Ammon's horn (tissue), 1 donor: ENCODE measurements around the gene LHFPL2.
A peak's percentile ranks its signal among the peaks of the same experiment; 100 is the strongest.

ENCODE experiments used
- DNase-seq: peaks from one replicate; pipeline ENCODE4 v3.0.0-alpha.2; 2016; ENCODE audit warnings: low spot score

Gene LHFPL2

GRCh38 chr5:78594610-78595457 lies 53.7 kb downstream of the LHFPL2 start:
- DNase-seq, result no peak

GRCh38 chr5:78594021-78594420 lies 54.6 kb downstream of the LHFPL2 start:
- DNase-seq, result peak; percentile 36

- no peak for DNase-seq
Measured at GRCh38 chr5:78593465-78593864, 55.1 kb downstream of the LHFPL2 start.

GRCh38 chr5:78592735-78593386 lies 55.7 kb downstream of the LHFPL2 start:
- no peak for DNase-seq

- DNase-seq, result no peak
Measured at GRCh38 chr5:78591972-78592700, 56.4 kb downstream of the LHFPL2 start.

- DNase-seq, result no peak
Measured at GRCh38 chr5:78591138-78591612, 57.4 kb downstream of the LHFPL2 start.

GRCh38 chr5:78589923-78590322 lies 58.6 kb downstream of the LHFPL2 start:
- no peak for DNase-seq

- no peak for DNase-seq
Measured at GRCh38 chr5:78588507-78588906, 60.1 kb downstream of the LHFPL2 start.

GRCh38 chr5:78587775-78588291 lies 60.7 kb downstream of the LHFPL2 start:
- DNase-seq, result peak; percentile 44

GRCh38 chr5:78587081-78587774 lies 61.3 kb downstream of the LHFPL2 start:
- no peak for DNase-seq

GRCh38 chr5:78586251-78586650 lies 62.3 kb downstream of the LHFPL2 start:
- DNase-seq, result peak; percentile 77

- no peak for DNase-seq
Measured at GRCh38 chr5:78578015-78578414, 70.6 kb downstream of the LHFPL2 start.

- no peak for DNase-seq
Measured at GRCh38 chr5:78577071-78577807, 71.3 kb downstream of the LHFPL2 start.

GRCh38 chr5:78576376-78576775 lies 72.2 kb downstream of the LHFPL2 start:
- DNase-seq, result no peak

GRCh38 chr5:78574731-78575161 lies 73.8 kb downstream of the LHFPL2 start:
- no peak for DNase-seq

- no peak for DNase-seq
Measured at GRCh38 chr5:78574131-78574673, 74.4 kb downstream of the LHFPL2 start.

GRCh38 chr5:78573318-78573717 lies 75.3 kb downstream of the LHFPL2 start:
- DNase-seq, result no peak

GRCh38 chr5:78570646-78571045 lies 77.9 kb downstream of the LHFPL2 start:
- DNase-seq, result no peak

GRCh38 chr5:78569441-78569840 lies 79.1 kb downstream of the LHFPL2 start:
- peak; percentile 75 for DNase-seq

- no peak for DNase-seq
Measured at GRCh38 chr5:78568676-78569075, 79.9 kb downstream of the LHFPL2 start.

- DNase-seq, result peak; percentile 85
Measured at GRCh38 chr5:78568212-78568611, 80.4 kb downstream of the LHFPL2 start.
